Measurements from ENCODE around the gene ABCB8. TPM values are rescaled to one million over a fixed set of nuclear protein-coding genes. Genes with fewer than 3 reads are reported as not detected.

The ABCB8 gene
- total and polyA plus RNA-seq, 2 donors (not counting 3 experiments of a cell fraction or from before 2014, with no cell fraction given), result 38.0 to 46.3 TPM

GRCh38 chr7:151075662-151075971 is 47.4 kb downstream of the ABCB8 start:
- ChIA-PET CTCF (interaction anchor here (0.9 to 3.0 kb wide), 4 partner anchors 8 to 36 kb away, joined by 3 to 12 read pairs (median 4); no protein-coding TSS in a partner anchor), POLR2A (no interaction called here)
- Histone ChIP-seq H4K20me1 (replicated peaks; ENCODE audit: control insufficient read depth, extremely low read depth, insufficient read depth, low read length) (no peaks in the 10 kb centered on the region), H3K4me1 (ENCODE audit: control insufficient read depth, extremely low read depth, insufficient read depth, low read length) (peaks cover 10% of the 10 kb centered on the region), H3K9me1 (replicated peaks; ENCODE audit: control insufficient read depth, extremely low read depth, insufficient read depth, low read length) (no peaks in the 10 kb centered on the region), H3K4me2 (ENCODE audit: insufficient read depth, low read length) (no peak overlapping the region), H3K36me3 (ENCODE audit: control insufficient read depth in 2 of 2, extremely low read depth in 1 of 2, insufficient read depth in 2 of 2, low read length in 2 of 2) (peaks cover 2 to 39% of the 10 kb centered on the region in 2 experiments), H3K4me3 (replicated peaks in 1 of 3; ENCODE audit: insufficient read depth in 1 of 3, low read depth in 1 of 3, low read length in 3 of 3) (no peak overlapping the region), H3K27ac (ENCODE audit: insufficient read depth, low read depth, low read length) (no peak overlapping the region), H3K9ac (replicated peaks; ENCODE audit: extremely low read depth, insufficient read depth, low read length) (no peak overlapping the region), H3K79me2 (ENCODE audit: control insufficient read depth, insufficient read depth, low read length) (peaks cover 18% of the 10 kb centered on the region), H3K27me3 (ENCODE audit: control insufficient read depth in 2 of 2, insufficient read depth in 2 of 2, low read length in 2 of 2) (no peaks in the 10 kb centered on the region), H3K9me3 (replicated peaks; ENCODE audit: control insufficient read depth, insufficient read depth, low read length) (no peaks in the 10 kb centered on the region), H2AFZ (ENCODE audit: low read depth, low read length) (no peak overlapping the region)
- dilution Hi-C loops (cut with MboI; ENCODE audit: extremely low pct_ligation_motif_present, low sequenced_read_pairs), result no loop called here
- BruUV-seq (replicated peaks), result no TSS peak
- intact Hi-C loops (cut with micrococcal nuclease), result no loop called here
- DNase-seq (ENCODE audit: low read depth, low spot score) (no peak), FAIRE-seq (no peak)
- TF ChIP-seq POLR2AphosphoS5 (IDR thresholded peaks at IDR 0.05; ENCODE audit: insufficient read depth, low read depth, low read length) (no peak), CTCF (IDR thresholded peaks at IDR 0.05; ENCODE audit: extremely low read depth in 1 of 2, insufficient read depth in 1 of 2, low read depth in 1 of 2, low read length in 2 of 2) (no peak), MAX (IDR thresholded peaks at IDR 0.05; ENCODE audit: insufficient read depth, insufficient read length) (no peak), GATA2 (IDR thresholded peaks at IDR 0.05; ENCODE audit: insufficient read depth, insufficient read length, low read depth, low read length) (no peak)

DNA sequence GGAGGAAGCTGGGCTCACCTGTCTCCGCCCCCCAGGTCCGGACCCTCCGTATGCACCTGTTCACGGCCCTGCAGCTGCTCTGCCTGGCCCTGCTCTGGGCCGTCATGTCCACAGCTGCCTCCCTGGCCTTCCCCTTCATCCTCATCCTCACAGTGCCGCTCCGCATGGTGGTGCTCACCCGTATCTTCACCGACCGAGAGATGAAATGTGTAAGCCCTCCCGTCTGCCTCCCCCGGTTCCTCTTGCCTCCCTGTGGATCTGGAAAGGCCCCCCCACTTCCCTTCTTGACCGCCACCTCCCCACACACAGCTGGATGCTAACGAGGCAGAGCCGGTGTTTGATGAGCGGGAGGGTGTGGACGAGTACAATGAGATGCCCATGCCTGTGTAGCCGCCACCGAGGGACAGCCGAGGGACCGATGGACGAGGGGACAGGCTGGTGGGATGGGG is 47.8 kb downstream of the ABCB8 start:
- intact Hi-C loops (cut with micrococcal nuclease), result no loop called here
- H4K20me1 ChIP-seq (replicated peaks; ENCODE audit: control insufficient read depth, extremely low read depth, insufficient read depth, low read length), result no peaks in the 10 kb centered on the region
- H2AFZ ChIP-seq (ENCODE audit: low read depth, low read length), result no peak overlapping the region
- FAIRE-seq, result no peak
- no peak overlapping the region for H3K4me3 ChIP-seq (replicated peaks in 1 of 3; ENCODE audit: insufficient read depth in 1 of 3, low read depth in 1 of 3, low read length in 3 of 3)
- POLR2A ChIA-PET, result no interaction called here
- BruUV-seq (replicated peaks), result TSS peak; percentile 57
- dilution Hi-C loops (cut with MboI; ENCODE audit: extremely low pct_ligation_motif_present, low sequenced_read_pairs), result no loop called here
- peaks cover 12% of the 10 kb centered on the region for H3K4me1 ChIP-seq (ENCODE audit: control insufficient read depth, extremely low read depth, insufficient read depth, low read length)
- H3K27me3 ChIP-seq (ENCODE audit: control insufficient read depth in 2 of 2, insufficient read depth in 2 of 2, low read length in 2 of 2), result no peaks in the 10 kb centered on the region
- no peak for DNase-seq (ENCODE audit: low read depth, low spot score)
- CTCF ChIA-PET, result interaction anchor here (0.9 to 3.0 kb wide), 5 partner anchors 9 to 35 kb away, joined by 3 to 12 read pairs (median 4); no protein-coding TSS in a partner anchor
- peaks cover 18% of the 10 kb centered on the region for H3K79me2 ChIP-seq (ENCODE audit: control insufficient read depth, insufficient read depth, low read length)
- no peaks in the 10 kb centered on the region for H3K9me1 ChIP-seq (replicated peaks; ENCODE audit: control insufficient read depth, extremely low read depth, insufficient read depth, low read length)
- TF ChIP-seq POLR2AphosphoS5 (IDR thresholded peaks at IDR 0.05; ENCODE audit: insufficient read depth, low read depth, low read length), result peak; percentile 38
- no peak for TF ChIP-seq MYC (IDR thresholded peaks at IDR 0.05; ENCODE audit: low read depth, low read length)
- H3K9me3 ChIP-seq (replicated peaks; ENCODE audit: control insufficient read depth, insufficient read depth, low read length), result no peaks in the 10 kb centered on the region
- peaks cover 2 to 35% of the 10 kb centered on the region in 2 experiments for H3K36me3 ChIP-seq (ENCODE audit: control insufficient read depth in 2 of 2, extremely low read depth in 1 of 2, insufficient read depth in 2 of 2, low read length in 2 of 2)
- H3K9ac ChIP-seq (replicated peaks; ENCODE audit: extremely low read depth, insufficient read depth, low read length), result no peak overlapping the region
- no peak overlapping the region for H3K27ac ChIP-seq (ENCODE audit: insufficient read depth, low read depth, low read length)
- no peak overlapping the region for H3K4me2 ChIP-seq (ENCODE audit: insufficient read depth, low read length)

Measured in endothelial cell of umbilical vein (primary cell).